H1 (cell line): Measurements from ENCODE around the gene FAM167B. TPM values are rescaled to one million over a fixed set of nuclear protein-coding genes. Genes with fewer than 3 reads are reported as not detected.

ENCODE experiments used
- CHD1 ChIP-seq: IDR thresholded peaks from 2 replicates; pipeline ENCODE4 v1.6.1; 2012; ENCODE audit warnings: low read depth, low read length, improper control_type of control experiment
- GTF2F1 ChIP-seq: IDR thresholded peaks from 2 replicates; pipeline ENCODE4 v1.6.1; 2012; ENCODE audit warnings: low read depth, low read length, improper control_type of control experiment, borderline replicate concordance
- POLR2AphosphoS5 ChIP-seq: IDR thresholded peaks from 2 replicates; pipeline ENCODE4 v1.6.1; 2011; ENCODE audit warnings: low read depth, low read length
- SRF ChIP-seq: IDR thresholded peaks from 2 replicates; pipeline ENCODE4 v1.6.1; 2011; ENCODE audit warnings: mild to moderate bottlenecking, low read depth, low read length, moderate library complexity
- SUZ12 ChIP-seq: fragments of 200-600 bp; sonication (generic); IDR thresholded peaks from 2 replicates; pipeline ENCODE4 v1.6.1; 2012; ENCODE audit warnings: mild to moderate bottlenecking, inconsistent platforms, low read length, moderate library complexity, mixed read lengths
- TAF1 ChIP-seq: IDR thresholded peaks from 2 replicates; pipeline ENCODE4 v1.6.1; 2011; ENCODE audit warnings: mild to moderate bottlenecking, low read depth, low read length
- polyA plus RNA-seq, 7 experiments: library from polyadenylated mRNA; depleted of rRNA in 3 of 7; stranded (reverse) in 5 of 7; unstranded in 2 of 7; fragments of >200 nt in 5 of 7; fragments of 200-250 nt in 2 of 7; gene quantifications; 1 replicate in 5 of 7; 2 replicates in 1 of 7; 4 replicates in 1 of 7; pipeline versions ENCODE4 v1.2.1 to v1.2.3, GENCODE V29; 2011 to 2013; ENCODE audit warnings: missing spikeins in 2 of 7, mixed read lengths in 2 of 7
- total RNA-seq: library from RNA; stranded (reverse); fragmentation: NEBNext Ultra II Directional; extraction: Animal tissue kit (Norgen Biotek cat#: 25700); gene quantifications from 2 replicates; pipeline ENCODE4 v1.2.1, GENCODE V29; 2021
- TF ChIP-seq, protein P1 (sequence below): IDR thresholded peaks from 2 replicates; pipeline ENCODE4 v1.6.1; 2012; ENCODE audit warnings: low read length, inconsistent platforms
- TF ChIP-seq, protein P2 (sequence below): fragments of 300-600 bp; sonication (generic); IDR thresholded peaks from 2 replicates; pipeline ENCODE4 v1.7.1; 2012; ENCODE audit warnings: low read length, moderate library complexity, mild to moderate bottlenecking, inconsistent platforms; ENCODE audit not compliant: insufficient replicate concordance

The FAM167B gene
- total and polyA plus RNA-seq, 2 of the 8 experiments (the other 6 are each of a cell fraction or from before 2014, with no cell fraction given): 2.8 to 3.9 TPM

DNA sequence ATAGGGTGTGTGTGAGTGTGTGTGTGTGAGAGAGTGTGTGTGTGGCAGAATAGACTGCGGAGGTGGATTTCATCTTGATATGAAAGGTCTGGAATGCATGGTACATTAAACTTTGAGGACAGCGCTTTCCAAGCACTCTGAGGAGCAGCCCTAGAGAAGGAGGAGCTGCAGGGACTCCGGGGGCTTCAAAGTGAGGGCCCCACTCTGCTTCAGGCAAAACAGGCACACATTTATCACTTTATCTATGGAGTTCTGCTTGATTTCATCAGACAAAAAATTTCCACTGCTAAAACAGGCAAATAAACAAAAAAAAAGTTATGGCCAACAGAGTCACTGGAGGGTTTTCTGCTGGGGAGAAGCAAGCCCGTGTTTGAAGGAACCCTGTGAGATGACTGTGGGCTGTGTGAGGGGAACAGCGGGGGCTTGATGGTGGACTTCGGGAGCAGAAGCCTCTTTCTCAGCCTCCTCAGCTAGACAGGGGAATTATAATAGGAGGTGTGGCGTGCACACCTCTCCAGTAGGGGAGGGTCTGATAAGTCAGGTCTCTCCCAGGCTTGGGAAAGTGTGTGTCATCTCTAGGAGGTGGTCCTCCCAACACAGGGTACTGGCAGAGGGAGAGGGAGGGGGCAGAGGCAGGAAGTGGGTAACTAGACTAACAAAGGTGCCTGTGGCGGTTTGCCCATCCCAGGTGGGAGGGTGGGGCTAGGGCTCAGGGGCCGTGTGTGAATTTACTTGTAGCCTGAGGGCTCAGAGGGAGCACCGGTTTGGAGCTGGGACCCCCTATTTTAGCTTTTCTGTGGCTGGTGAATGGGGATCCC, 26.6 kb downstream of the FAM167B start (continued):
- no peak for TF ChIP-seq SUZ12
- TF ChIP-seq GTF2F1: no peak
- no peak for TF ChIP-seq TAF1
- TF ChIP-seq SRF: no peak
- 0 out of 2 replicates have a peak, but pooled peaks have one; percentile 28 for TF ChIP-seq POLR2AphosphoS5
- TF ChIP-seq, protein P1, sequence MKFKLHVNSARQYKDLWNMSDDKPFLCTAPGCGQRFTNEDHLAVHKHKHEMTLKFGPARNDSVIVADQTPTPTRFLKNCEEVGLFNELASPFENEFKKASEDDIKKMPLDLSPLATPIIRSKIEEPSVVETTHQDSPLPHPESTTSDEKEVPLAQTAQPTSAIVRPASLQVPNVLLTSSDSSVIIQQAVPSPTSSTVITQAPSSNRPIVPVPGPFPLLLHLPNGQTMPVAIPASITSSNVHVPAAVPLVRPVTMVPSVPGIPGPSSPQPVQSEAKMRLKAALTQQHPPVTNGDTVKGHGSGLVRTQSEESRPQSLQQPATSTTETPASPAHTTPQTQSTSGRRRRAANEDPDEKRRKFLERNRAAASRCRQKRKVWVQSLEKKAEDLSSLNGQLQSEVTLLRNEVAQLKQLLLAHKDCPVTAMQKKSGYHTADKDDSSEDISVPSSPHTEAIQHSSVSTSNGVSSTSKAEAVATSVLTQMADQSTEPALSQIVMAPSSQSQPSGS: no peak
- no peak for TF ChIP-seq CHD1
- TF ChIP-seq, protein P2, sequence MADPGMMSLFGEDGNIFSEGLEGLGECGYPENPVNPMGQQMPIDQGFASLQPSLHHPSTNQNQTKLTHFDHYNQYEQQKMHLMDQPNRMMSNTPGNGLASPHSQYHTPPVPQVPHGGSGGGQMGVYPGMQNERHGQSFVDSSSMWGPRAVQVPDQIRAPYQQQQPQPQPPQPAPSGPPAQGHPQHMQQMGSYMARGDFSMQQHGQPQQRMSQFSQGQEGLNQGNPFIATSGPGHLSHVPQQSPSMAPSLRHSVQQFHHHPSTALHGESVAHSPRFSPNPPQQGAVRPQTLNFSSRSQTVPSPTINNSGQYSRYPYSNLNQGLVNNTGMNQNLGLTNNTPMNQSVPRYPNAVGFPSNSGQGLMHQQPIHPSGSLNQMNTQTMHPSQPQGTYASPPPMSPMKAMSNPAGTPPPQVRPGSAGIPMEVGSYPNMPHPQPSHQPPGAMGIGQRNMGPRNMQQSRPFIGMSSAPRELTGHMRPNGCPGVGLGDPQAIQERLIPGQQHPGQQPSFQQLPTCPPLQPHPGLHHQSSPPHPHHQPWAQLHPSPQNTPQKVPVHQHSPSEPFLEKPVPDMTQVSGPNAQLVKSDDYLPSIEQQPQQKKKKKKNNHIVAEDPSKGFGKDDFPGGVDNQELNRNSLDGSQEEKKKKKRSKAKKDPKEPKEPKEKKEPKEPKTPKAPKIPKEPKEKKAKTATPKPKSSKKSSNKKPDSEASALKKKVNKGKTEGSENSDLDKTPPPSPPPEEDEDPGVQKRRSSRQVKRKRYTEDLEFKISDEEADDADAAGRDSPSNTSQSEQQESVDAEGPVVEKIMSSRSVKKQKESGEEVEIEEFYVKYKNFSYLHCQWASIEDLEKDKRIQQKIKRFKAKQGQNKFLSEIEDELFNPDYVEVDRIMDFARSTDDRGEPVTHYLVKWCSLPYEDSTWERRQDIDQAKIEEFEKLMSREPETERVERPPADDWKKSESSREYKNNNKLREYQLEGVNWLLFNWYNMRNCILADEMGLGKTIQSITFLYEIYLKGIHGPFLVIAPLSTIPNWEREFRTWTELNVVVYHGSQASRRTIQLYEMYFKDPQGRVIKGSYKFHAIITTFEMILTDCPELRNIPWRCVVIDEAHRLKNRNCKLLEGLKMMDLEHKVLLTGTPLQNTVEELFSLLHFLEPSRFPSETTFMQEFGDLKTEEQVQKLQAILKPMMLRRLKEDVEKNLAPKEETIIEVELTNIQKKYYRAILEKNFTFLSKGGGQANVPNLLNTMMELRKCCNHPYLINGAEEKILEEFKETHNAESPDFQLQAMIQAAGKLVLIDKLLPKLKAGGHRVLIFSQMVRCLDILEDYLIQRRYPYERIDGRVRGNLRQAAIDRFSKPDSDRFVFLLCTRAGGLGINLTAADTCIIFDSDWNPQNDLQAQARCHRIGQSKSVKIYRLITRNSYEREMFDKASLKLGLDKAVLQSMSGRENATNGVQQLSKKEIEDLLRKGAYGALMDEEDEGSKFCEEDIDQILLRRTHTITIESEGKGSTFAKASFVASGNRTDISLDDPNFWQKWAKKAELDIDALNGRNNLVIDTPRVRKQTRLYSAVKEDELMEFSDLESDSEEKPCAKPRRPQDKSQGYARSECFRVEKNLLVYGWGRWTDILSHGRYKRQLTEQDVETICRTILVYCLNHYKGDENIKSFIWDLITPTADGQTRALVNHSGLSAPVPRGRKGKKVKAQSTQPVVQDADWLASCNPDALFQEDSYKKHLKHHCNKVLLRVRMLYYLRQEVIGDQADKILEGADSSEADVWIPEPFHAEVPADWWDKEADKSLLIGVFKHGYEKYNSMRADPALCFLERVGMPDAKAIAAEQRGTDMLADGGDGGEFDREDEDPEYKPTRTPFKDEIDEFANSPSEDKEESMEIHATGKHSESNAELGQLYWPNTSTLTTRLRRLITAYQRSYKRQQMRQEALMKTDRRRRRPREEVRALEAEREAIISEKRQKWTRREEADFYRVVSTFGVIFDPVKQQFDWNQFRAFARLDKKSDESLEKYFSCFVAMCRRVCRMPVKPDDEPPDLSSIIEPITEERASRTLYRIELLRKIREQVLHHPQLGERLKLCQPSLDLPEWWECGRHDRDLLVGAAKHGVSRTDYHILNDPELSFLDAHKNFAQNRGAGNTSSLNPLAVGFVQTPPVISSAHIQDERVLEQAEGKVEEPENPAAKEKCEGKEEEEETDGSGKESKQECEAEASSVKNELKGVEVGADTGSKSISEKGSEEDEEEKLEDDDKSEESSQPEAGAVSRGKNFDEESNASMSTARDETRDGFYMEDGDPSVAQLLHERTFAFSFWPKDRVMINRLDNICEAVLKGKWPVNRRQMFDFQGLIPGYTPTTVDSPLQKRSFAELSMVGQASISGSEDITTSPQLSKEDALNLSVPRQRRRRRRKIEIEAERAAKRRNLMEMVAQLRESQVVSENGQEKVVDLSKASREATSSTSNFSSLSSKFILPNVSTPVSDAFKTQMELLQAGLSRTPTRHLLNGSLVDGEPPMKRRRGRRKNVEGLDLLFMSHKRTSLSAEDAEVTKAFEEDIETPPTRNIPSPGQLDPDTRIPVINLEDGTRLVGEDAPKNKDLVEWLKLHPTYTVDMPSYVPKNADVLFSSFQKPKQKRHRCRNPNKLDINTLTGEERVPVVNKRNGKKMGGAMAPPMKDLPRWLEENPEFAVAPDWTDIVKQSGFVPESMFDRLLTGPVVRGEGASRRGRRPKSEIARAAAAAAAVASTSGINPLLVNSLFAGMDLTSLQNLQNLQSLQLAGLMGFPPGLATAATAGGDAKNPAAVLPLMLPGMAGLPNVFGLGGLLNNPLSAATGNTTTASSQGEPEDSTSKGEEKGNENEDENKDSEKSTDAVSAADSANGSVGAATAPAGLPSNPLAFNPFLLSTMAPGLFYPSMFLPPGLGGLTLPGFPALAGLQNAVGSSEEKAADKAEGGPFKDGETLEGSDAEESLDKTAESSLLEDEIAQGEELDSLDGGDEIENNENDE: no peak
